GM23338 (cell line): ENCODE data around the gene TRAPPC10. TPM values are rescaled to one million over a fixed set of nuclear protein-coding genes. Genes with fewer than 3 reads are reported as not detected.

ENCODE experiments used
- ATAC-seq: fragments of 200-7000 bp; cut with Tn5 transposase; 3 replicates; pipeline ENCODE4 v1.9.1; 2020
- DNase-seq: peaks from one replicate; pipeline ENCODE4 v3.0.0-alpha.2; 2015; ENCODE audit warnings: low spot score
- H2AFZ ChIP-seq: fragments of 200-600 bp; sonication (generic); 2 replicates; pipeline ENCODE4 v1.8.0; 2016; ENCODE audit warnings: antibody characterized with exemption, mild to moderate bottlenecking, moderate library complexity
- H3F3A ChIP-seq: fragments of 200-600 bp; sonication (generic); replicated peaks from 2 replicates; pipeline ENCODE4 v1.8.0; 2017; ENCODE audit warnings: antibody characterized with exemption, mixed run types, low read depth
- H3K27ac ChIP-seq: fragments of 200-600 bp; sonication (generic); 2 replicates; pipeline ENCODE4 v1.6.1; 2016; ENCODE audit warnings: low read depth
- H3K27me3 ChIP-seq: fragments of 200-600 bp; sonication (generic); 2 replicates; pipeline ENCODE4 v1.8.0; 2016; ENCODE audit warnings: mild to moderate bottlenecking, mixed run types, moderate library complexity; ENCODE audit not compliant: insufficient read depth
- H3K36me3 ChIP-seq: fragments of 200-600 bp; sonication (generic); 2 replicates; pipeline ENCODE4 v1.8.0; 2016; ENCODE audit warnings: mild to moderate bottlenecking; ENCODE audit not compliant: insufficient read depth
- H3K4me1 ChIP-seq: fragments of 200-600 bp; sonication (generic); 2 replicates; pipeline ENCODE4 v1.8.0; 2016; ENCODE audit warnings: mild to moderate bottlenecking, moderate library complexity; ENCODE audit not compliant: insufficient read depth
- H3K4me2 ChIP-seq: fragments of 200-600 bp; sonication (generic); 2 replicates; pipeline ENCODE4 v1.7.1; 2017; ENCODE audit warnings: mixed run types
- H3K4me3 ChIP-seq: fragments of 200-600 bp; sonication (generic); 2 replicates; pipeline ENCODE4 v1.6.1; 2016; ENCODE audit warnings: mixed run types
- H3K79me2 ChIP-seq: fragments of 200-600 bp; sonication (generic); replicated peaks from 2 replicates; pipeline ENCODE4 v1.8.0; 2017; ENCODE audit warnings: mild to moderate bottlenecking; ENCODE audit not compliant: insufficient read depth
- H3K9me2 ChIP-seq: fragments of 200-600 bp; sonication (generic); 2 replicates; pipeline ENCODE4 v1.8.0; 2017; ENCODE audit not compliant: insufficient read depth
- H4K20me1 ChIP-seq: fragments of 200-600 bp; sonication (generic); replicated peaks from 2 replicates; pipeline ENCODE4 v1.8.0; 2017; ENCODE audit warnings: mild to moderate bottlenecking; ENCODE audit not compliant: insufficient read depth
- H3K27ac Mint-ChIP-seq: 2 replicates; pipeline ENCODE4 v1.8.0; 2020; ENCODE audit warnings: inconsistent platforms, mild to moderate bottlenecking, moderate library complexity, mixed read lengths
- H3K27me3 Mint-ChIP-seq: 3 replicates; pipeline ENCODE4 v1.8.0; 2022; ENCODE audit warnings: low read depth, mild to moderate bottlenecking, moderate library complexity, mixed read lengths, inconsistent platforms; ENCODE audit not compliant: insufficient read depth, poor library complexity
- H3K36me3 Mint-ChIP-seq: 3 replicates; pipeline ENCODE4 v1.8.0; 2021; ENCODE audit warnings: low read depth, mild to moderate bottlenecking, inconsistent platforms, moderate library complexity, mixed read lengths
- H3K4me1 Mint-ChIP-seq: 3 replicates; pipeline ENCODE4 v1.8.0; 2020; ENCODE audit warnings: mild to moderate bottlenecking, inconsistent platforms, mixed read lengths
- H3K4me3 Mint-ChIP-seq: 3 replicates; pipeline ENCODE4 v1.8.0; 2021; ENCODE audit warnings: moderate library complexity, mild to moderate bottlenecking, inconsistent platforms, mixed read lengths
- H3K9me3 Mint-ChIP-seq: 3 replicates; pipeline ENCODE4 v1.8.0; 2020; ENCODE audit warnings: moderate library complexity, mild to moderate bottlenecking, inconsistent platforms, mixed read lengths
- CTCF ChIP-seq, 2 experiments: fragments of 200-600 bp in 1 of 2; sonication (generic) in 1 of 2; conservative IDR thresholded peaks; 2 replicates each; pipeline versions ENCODE4 v1.5.1 to v1.6.1; 2016 to 2017; ENCODE audit warnings: antibody characterized with exemption in 2 of 2, low read depth in 2 of 2, mild to moderate bottlenecking in 2 of 2, moderate library complexity in 1 of 2
- ETS1 ChIP-seq: IDR thresholded peaks from 2 replicates; pipeline ENCODE4 v1.6.1; 2016; ENCODE audit warnings: antibody characterized with exemption
- EZH2 ChIP-seq: fragments of 200-600 bp; sonication (generic); IDR thresholded peaks from one replicate; pipeline ENCODE4 v1.8.0; 2017; ENCODE audit warnings: antibody characterized with exemption, mild to moderate bottlenecking, low read depth; ENCODE audit not compliant: unreplicated experiment
- NANOG ChIP-seq: IDR thresholded peaks from 2 replicates; pipeline ENCODE4 v1.6.1; 2016; ENCODE audit warnings: antibody characterized with exemption, borderline replicate concordance
- POLR2AphosphoS5 ChIP-seq: IDR thresholded peaks from 2 replicates; pipeline ENCODE4 v1.6.1; 2016; ENCODE audit warnings: antibody characterized with exemption, low read depth
- REST ChIP-seq: IDR thresholded peaks from one replicate; pipeline ENCODE4 v1.6.1; 2018; ENCODE audit warnings: antibody characterized with exemption; ENCODE audit not compliant: unreplicated experiment
- STAT1 ChIP-seq: IDR thresholded peaks from one replicate; pipeline ENCODE4 v1.6.1; 2016; ENCODE audit warnings: antibody characterized with exemption; ENCODE audit not compliant: unreplicated experiment
- ZNF331 ChIP-seq: fragments of 250-450 bp; sonication (Bioruptor Pico); IDR thresholded peaks from 2 replicates; pipeline ENCODE4 v1.5.0; 2020; ENCODE audit warnings: low read depth, mild to moderate bottlenecking, moderate library complexity
- polyA plus RNA-seq: library from polyadenylated mRNA; unstranded; fragments of >200 nt; fragmentation: Nextera tagmentation; extraction: Ambion mirVana; gene quantifications from 2 replicates; pipeline ENCODE4 v1.2.1, GENCODE V29; 2016
- total RNA-seq: library from RNA; depleted of rRNA; stranded (reverse); fragments of >200 nt; shearing (Covaris generic); gene quantifications from 2 replicates; pipeline ENCODE4 v1.2.3, GENCODE V29; 2014

Gene TRAPPC10
- total and polyA plus RNA-seq, 2 experiments from 2014 or later: 14.0 to 27.1 TPM

GRCh38 chr21:43982489-43983078 is 29.5 kb upstream of the TRAPPC10 start (continued):
- TF ChIP-seq REST (no peak), NANOG (no peak), ZNF331 (CRISPR knock-in tag) (no peak), POLR2AphosphoS5 (no peak), EZH2 (no peak)

GRCh38 chr21:43983390-43983789 is 28.7 kb upstream of the TRAPPC10 start:
- no peaks in the 10 kb centered on the region for H3K27me3 ChIP-seq
- Mint-ChIP-seq H3K4me3 (no peak overlapping the region), H3K4me1 (peaks cover 30% of the 10 kb centered on the region), H3K9me3 (no peaks in the 10 kb centered on the region), H3K36me3 (no peaks in the 10 kb centered on the region), H3K27ac (no peak overlapping the region), H3K27me3 (peaks cover 12% of the 10 kb centered on the region)
- peaks cover 10% of the 10 kb centered on the region; the same call in 1 of the 2 replicates for H3F3A ChIP-seq
- H3K9me2 ChIP-seq: no peaks in the 10 kb centered on the region
- DNase-seq: no peak
- ATAC-seq: no peak
- no peak overlapping the region for H3K4me3 ChIP-seq
- H3K4me2 ChIP-seq: no peak overlapping the region
- no peaks in the 10 kb centered on the region for H3K36me3 ChIP-seq
- H3K4me1 ChIP-seq: no peaks in the 10 kb centered on the region; the same call in 1 of the 2 replicates
- H4K20me1 ChIP-seq: no peaks in the 10 kb centered on the region
- H2AFZ ChIP-seq: no peak overlapping the region
- H3K27ac ChIP-seq: no peak overlapping the region
- TF ChIP-seq POLR2AphosphoS5: no peak
- no peak for TF ChIP-seq STAT1
- peak in 1 of 2 experiments; percentile 4; a peak in 1 of 4 replicates for TF ChIP-seq CTCF (conservative IDR thresholded peaks at IDR 0.05; ENCODE audit: low read depth in 2 of 2)
- TF ChIP-seq ETS1: no peak
- no peaks in the 10 kb centered on the region for H3K79me2 ChIP-seq
